ENCODE measurements around the gene ISG20L2. TPM values are rescaled to one million over a fixed set of nuclear protein-coding genes. Genes with fewer than 3 reads are reported as not detected.

The ISG20L2 gene
- polyA plus RNA-seq (2012; rRNA removed): 31.6 and 44.3 TPM in 2 replicates
- polyA plus RNA-seq (2012; cell fraction: cytosol; rRNA removed): 28.2 and 36.0 TPM in 2 replicates
- polyA plus RNA-seq (2012; cell fraction: nucleus; rRNA removed): 22.9 and 32.5 TPM in 2 replicates

GRCh38 chr1:156728599-156729462 lies at the start of gene ISG20L2:
Gene ISG20L2, minus strand, starts transcription at chr1:156728766. Its CDS starts 1,114 bp downstream, at chr1:156727652.
- peaks cover 9% of the 10 kb centered on the region for H3F3A ChIP-seq (replicated peaks; ENCODE audit: insufficient read depth)
- peak within 1 kb of the TSS; percentile 83 to 88 for H3K27ac ChIP-seq (ENCODE audit: low read depth in 2 of 2, low read length in 1 of 2)
- H3K9ac ChIP-seq: peak within 1 kb of the TSS; percentile 93
- H2AFZ ChIP-seq (ENCODE audit: low read depth): peak within 1 kb of the TSS; percentile 84
- H3K9me2 ChIP-seq: no peaks in the 10 kb centered on the region
- 5% methylated on average over 33 of the region's 57 CpGs for WGBS (ENCODE audit: low lambda C conversion rate)
- DNase-seq: peak; percentile 92
- H3K9me3 ChIP-seq: no peaks in the 10 kb centered on the region
- peaks cover 31% of the 10 kb centered on the region for H4K20me1 ChIP-seq (ENCODE audit: insufficient read depth)
- H3K4me1 ChIP-seq (ENCODE audit: control insufficient read depth in 1 of 2, insufficient read depth in 2 of 2, low read depth in 1 of 2, low read length in 1 of 2): peaks cover 28 to 56% of the 10 kb centered on the region in 2 experiments
- peak within 1 kb of the TSS; percentile 76 to 87 for H3K4me3 ChIP-seq (ENCODE audit: low read depth in 2 of 2, low read length in 1 of 2)
- H3K4me2 ChIP-seq: peak within 1 kb of the TSS; percentile 95
- POLR2A ChIA-PET: interaction anchor here (0.5 to 3.6 kb wide), 15 partner anchors 9 to 131 kb away, joined by 3 to 25 read pairs (median 5); partner anchors contain the start of genes CRABP2, HDGF, MRPL24 and NES
- peaks cover 64% of the 10 kb centered on the region for H3K79me2 ChIP-seq (ENCODE audit: insufficient read depth)
- peaks cover 19 to 32% of the 10 kb centered on the region in 2 experiments for H3K36me3 ChIP-seq (replicated peaks in 1 of 2; ENCODE audit: control insufficient read depth in 1 of 2, insufficient read depth in 2 of 2, low read length in 1 of 2)
- no peaks in the 10 kb centered on the region for H3K27me3 ChIP-seq (ENCODE audit: insufficient read depth)
- CTCF ChIA-PET: interaction anchor here (0.8 to 38.0 kb wide), 14 partner anchors 10 to 199 kb away, joined by 3 to 2702 read pairs (median 25); partner anchors contain the start of genes CRABP2, INSRR, MRPL24 and NES
- TF ChIP-seq PBX3 (IDR thresholded peaks at IDR 0.05) (peak; percentile 23), YY1 (IDR thresholded peaks at IDR 0.05; ENCODE audit: low read depth) (no peak), USF2 (IDR thresholded peaks at IDR 0.05; ENCODE audit: borderline replicate concordance, low read depth, low read length) (no peak), RFX5 (IDR thresholded peaks at IDR 0.05; ENCODE audit: low read length) (no peak), FOXM1 (IDR thresholded peaks at IDR 0.05; ENCODE audit: low read depth) (no peak), MAX (IDR thresholded peaks at IDR 0.05; ENCODE audit: low read depth) (peak; percentile 47), POLR2AphosphoS5 (IDR thresholded peaks at IDR 0.05; ENCODE audit: low read depth, low read length) (peak; percentile 65), FOSL2 (IDR thresholded peaks at IDR 0.05; ENCODE audit: borderline replicate concordance, low read depth) (no peak), FOXJ3 (CRISPR knock-in tag; IDR thresholded peaks at IDR 0.05) (no peak), TCF12 (IDR thresholded peaks at IDR 0.05) (no peak), EZH2phosphoT487 (IDR thresholded peaks at IDR 0.05; ENCODE audit: borderline replicate concordance, low read depth) (no peak), CTCF (IDR thresholded peaks at IDR 0.05) (no peak), ZBTB33 (IDR thresholded peaks at IDR 0.05; ENCODE audit: borderline replicate concordance, low read depth) (no peak), REST (IDR thresholded peaks at IDR 0.05; ENCODE audit: low read depth, low read length) (no peak; the same call in 1 of the 2 replicates), IRF3 (IDR thresholded peaks at IDR 0.05; ENCODE audit: low read depth, low read length) (no peak; the same call in 1 of the 2 replicates), RXRA (IDR thresholded peaks at IDR 0.05; ENCODE audit: borderline replicate concordance, low read depth) (no peak), MXI1 (IDR thresholded peaks at IDR 0.05; ENCODE audit: low read depth, low read length) (peak; percentile 75; the same call in 1 of the 2 replicates), SMC3 (IDR thresholded peaks at IDR 0.05; ENCODE audit: low read depth, low read length) (no peak), ELF1 (IDR thresholded peaks at IDR 0.05) (peak; percentile 80), GATA2 (CRISPR knock-in tag; IDR thresholded peaks at IDR 0.05) (no peak)

Measured in SK-N-SH (cell line).